Nephron progenitor cell (in vitro differentiated cells): Measurements from ENCODE around the gene SLC38A1.
"Not testable (repeated sequence)": the region's sequence is repeated elsewhere in the genome, so short reads cannot be mapped to it uniquely, and the experiment has no call there.

ENCODE experiments used
- DNase-seq: peaks from one replicate; pipeline ENCODE4 v3.0.0; 2021
- H3K27ac Mint-ChIP-seq: 2 replicates; pipeline ENCODE4 v1.8.0; 2021; ENCODE audit warnings: mild to moderate bottlenecking, moderate library complexity, mixed read lengths
- H3K27me3 Mint-ChIP-seq: 2 replicates; pipeline ENCODE4 v1.8.0; 2021; ENCODE audit warnings: mild to moderate bottlenecking, low read depth, mixed read lengths; ENCODE audit not compliant: poor library complexity
- H3K36me3 Mint-ChIP-seq: 2 replicates; pipeline ENCODE4 v1.8.0; 2021; ENCODE audit warnings: low read depth, mixed read lengths
- H3K4me1 Mint-ChIP-seq: 2 replicates; pipeline ENCODE4 v1.8.0; 2021; ENCODE audit warnings: mixed read lengths
- H3K4me3 Mint-ChIP-seq: 2 replicates; pipeline ENCODE4 v1.8.0; 2021; ENCODE audit warnings: mild to moderate bottlenecking, moderate library complexity, mixed read lengths
- H3K9me3 Mint-ChIP-seq: 2 replicates; pipeline ENCODE4 v1.8.0; 2021; ENCODE audit warnings: mild to moderate bottlenecking, moderate library complexity, mixed read lengths
- CTCF ChIP-seq: fragments of 200-600 bp; sonication (generic); IDR thresholded peaks from 2 replicates; pipeline ENCODE4 v1.5.0; 2021; ENCODE audit warnings: antibody characterized with exemption

Gene SLC38A1

GRCh38 chr12:46174061-46174662 is 94.7 kb downstream of the SLC38A1 start:
- H3K4me1 Mint-ChIP-seq, result peaks cover 16% of the 10 kb centered on the region
- no peak for TF ChIP-seq CTCF
- H3K4me3 Mint-ChIP-seq, result no peak overlapping the region
- peak overlapping the region; percentile 37 for H3K27ac Mint-ChIP-seq
- H3K36me3 Mint-ChIP-seq, result no peaks in the 10 kb centered on the region
- H3K9me3 Mint-ChIP-seq, result peaks cover under 1% of the 10 kb centered on the region
- no peaks in the 10 kb centered on the region for H3K27me3 Mint-ChIP-seq
- DNase-seq, result no peak

- Mint-ChIP-seq H3K36me3 (no peaks in the 10 kb centered on the region), H3K4me1 (no peaks in the 10 kb centered on the region), H3K27me3 (no peaks in the 10 kb centered on the region), H3K4me3 (no peak overlapping the region), H3K27ac (no peak overlapping the region), H3K9me3 (peaks cover 4% of the 10 kb centered on the region)
- no peak for TF ChIP-seq CTCF
- no peak for DNase-seq
Measured at GRCh38 chr12:46168426-46168825, 100.4 kb downstream of the SLC38A1 start.

- no peaks in the 10 kb centered on the region for H3K27me3 Mint-ChIP-seq
- H3K36me3 Mint-ChIP-seq, result no peaks in the 10 kb centered on the region
- no peak overlapping the region for H3K4me3 Mint-ChIP-seq
- H3K27ac Mint-ChIP-seq, result no peak overlapping the region
- no peaks in the 10 kb centered on the region for H3K4me1 Mint-ChIP-seq
- TF ChIP-seq CTCF, result no peak
- peaks cover 4% of the 10 kb centered on the region for H3K9me3 Mint-ChIP-seq
- no peak for DNase-seq
Measured at GRCh38 chr12:46167412-46167811, 101.4 kb downstream of the SLC38A1 start.

- Mint-ChIP-seq H3K9me3 (peaks cover 4% of the 10 kb centered on the region), H3K27ac (no peak overlapping the region), H3K4me3 (no peak overlapping the region), H3K27me3 (no peaks in the 10 kb centered on the region), H3K36me3 (no peaks in the 10 kb centered on the region), H3K4me1 (peaks cover 13% of the 10 kb centered on the region)
- DNase-seq, result no peak
- no peak for TF ChIP-seq CTCF
Measured at GRCh38 chr12:46165191-46165590, 103.7 kb downstream of the SLC38A1 start.

GRCh38 chr12:46164186-46164761 is 104.6 kb downstream of the SLC38A1 start:
- H3K4me1 Mint-ChIP-seq, result peaks cover 20% of the 10 kb centered on the region
- TF ChIP-seq CTCF, result no peak
- H3K27ac Mint-ChIP-seq, result no peak overlapping the region
- no peak for DNase-seq
- no peaks in the 10 kb centered on the region for H3K27me3 Mint-ChIP-seq
- H3K9me3 Mint-ChIP-seq, result peaks cover 4% of the 10 kb centered on the region
- no peaks in the 10 kb centered on the region for H3K36me3 Mint-ChIP-seq
- no peak overlapping the region for H3K4me3 Mint-ChIP-seq

- H3K27ac Mint-ChIP-seq, H3K9me3 Mint-ChIP-seq, H3K4me3 Mint-ChIP-seq, H3K36me3 Mint-ChIP-seq, H3K27me3 Mint-ChIP-seq, DNase-seq: not testable (repeated sequence)
- H3K4me1 Mint-ChIP-seq, result peaks cover 29% of the 10 kb centered on the region
Measured at GRCh38 chr12:46162549-46163076, 106.2 kb downstream of the SLC38A1 start.
